HepG2 (cell line): ENCODE data around the gene ANKLE1. TPM values are rescaled to one million over a fixed set of nuclear protein-coding genes. Genes with fewer than 3 reads are reported as not detected.

Experiments
- DNMT1 ChIP-seq: sonication (generic); formaldehyde crosslinking; IDR thresholded peaks from 2 replicates; pipeline ENCODE4 v1.5.1; 2020; ENCODE audit warnings: mild to moderate bottlenecking, missing genetic modification reagents
- HNRNPLL ChIP-seq: fragments of 200-400 bp; formaldehyde crosslinking; IDR thresholded peaks from 2 replicates; pipeline ENCODE4 v1.6.1; 2017; ENCODE audit warnings: mild to moderate bottlenecking, low read depth, low read length; ENCODE audit not compliant: poor library complexity, severe bottlenecking
- KDM5A ChIP-seq: fragments of 200-600 bp; sonication (generic); IDR thresholded peaks from 2 replicates; pipeline ENCODE4 v1.7.0; 2018; ENCODE audit warnings: antibody characterized with exemption, mild to moderate bottlenecking, low read length, borderline replicate concordance
- KLF11 ChIP-seq: IDR thresholded peaks from 2 replicates; pipeline ENCODE4 v1.6.1; 2016; ENCODE audit warnings: missing compliant biosample characterization
- MAFK ChIP-seq, 2 experiments: IDR thresholded peaks in 1 of 2; conservative IDR thresholded peaks in 1 of 2; 2 replicates each; pipeline ENCODE4 v1.6.1; 2011; ENCODE audit warnings: improper control_type of control experiment in 2 of 2, low read length in 2 of 2
- REL ChIP-seq: sonication (generic); formaldehyde crosslinking; conservative IDR thresholded peaks from 2 replicates; pipeline ENCODE4 v1.8.0; 2022; ENCODE audit warnings: mild to moderate bottlenecking, missing genetic modification reagents, moderate library complexity
- RFX1 ChIP-seq: fragments of 450-650 bp; IDR thresholded peaks from 2 replicates; pipeline ENCODE4 v1.6.1; 2017
- SRSF1 ChIP-seq: fragments of 200-400 bp; formaldehyde crosslinking; optimal IDR thresholded peaks from 2 replicates; pipeline ENCODE3; 2017; ENCODE audit warnings: mild to moderate bottlenecking, low read depth, low read length, moderate library complexity
- SYNCRIP ChIP-seq: fragments of 200-400 bp; formaldehyde crosslinking; IDR thresholded peaks from 2 replicates; pipeline ENCODE4 v1.6.1; 2018; ENCODE audit warnings: mild to moderate bottlenecking, low read depth, low read length; ENCODE audit not compliant: insufficient read depth
- TCF7L2 ChIP-seq: IDR thresholded peaks from 2 replicates; pipeline ENCODE4 v1.6.1; 2011; ENCODE audit warnings: mild to moderate bottlenecking, low read depth, low read length, moderate library complexity
- ZBTB21 ChIP-seq: sonication (generic); formaldehyde crosslinking; IDR thresholded peaks from 2 replicates; pipeline ENCODE4 v1.4.0; 2020; ENCODE audit warnings: missing genetic modification reagents
- ZC3H4 ChIP-seq: sonication (generic); formaldehyde crosslinking; IDR thresholded peaks from 2 replicates; pipeline ENCODE4 v1.4.0; 2020; ENCODE audit warnings: missing genetic modification reagents, borderline replicate concordance
- ZNF232 ChIP-seq: sonication (generic); formaldehyde crosslinking; IDR thresholded peaks from 2 replicates; pipeline ENCODE4 v1.4.0; 2020; ENCODE audit warnings: missing genetic modification reagents, borderline replicate concordance
- ZNF430 ChIP-seq: sonication (generic); formaldehyde crosslinking; IDR thresholded peaks from 2 replicates; pipeline ENCODE4 v1.9.0; 2021; ENCODE audit warnings: mild to moderate bottlenecking, missing genetic modification reagents
- ZNF552 ChIP-seq: sonication (generic); formaldehyde crosslinking; IDR thresholded peaks from 2 replicates; pipeline ENCODE4 v1.9.0; 2022; ENCODE audit warnings: missing genetic modification reagents, mild to moderate bottlenecking, borderline replicate concordance
- ZNF558 ChIP-seq: sonication (generic); formaldehyde crosslinking; IDR thresholded peaks from 2 replicates; pipeline ENCODE4 v1.9.0; 2022; ENCODE audit warnings: mild to moderate bottlenecking, missing genetic modification reagents, borderline replicate concordance
- ZNF619 ChIP-seq: sonication (generic); formaldehyde crosslinking; IDR thresholded peaks from 2 replicates; pipeline ENCODE4 v1.4.0; 2020; ENCODE audit warnings: mild to moderate bottlenecking, missing genetic modification reagents
- ZNF703 ChIP-seq: sonication (generic); formaldehyde crosslinking; IDR thresholded peaks from 2 replicates; pipeline ENCODE4 v1.5.1; 2020; ENCODE audit warnings: missing genetic modification reagents, mild to moderate bottlenecking, moderate library complexity, borderline replicate concordance
- polyA plus RNA-seq, 8 experiments: library from polyadenylated mRNA; depleted of rRNA in 3 of 8; stranded (reverse) in 7 of 8; unstranded in 1 of 8; fragments of >200 nt; fragmentation: Illumina TruSeq in 4 of 8; extraction: Trizol in 4 of 8; gene quantifications; 2 replicates each; pipeline versions ENCODE4 v1.2.1 to v1.2.3, GENCODE V29; 2011 to 2016; ENCODE audit warnings: low read depth in 4 of 8, missing spikeins in 1 of 8, mixed read lengths in 1 of 8; ENCODE audit not compliant: insufficient read depth in 1 of 8
- total RNA-seq, 5 experiments: library from RNA; depleted of rRNA; stranded (reverse); fragments of >200 nt; fragmentation: Illumina TruSeq; extraction: Trizol; gene quantifications; 2 replicates each; pipeline ENCODE4 v1.2.3, GENCODE V29; 2016; ENCODE audit warnings: low read depth in 1 of 5
- TF ChIP-seq, protein P1 (sequence below), 2 experiments: fragments of 450-650 bp in 1 of 2; sonication (generic) in 1 of 2; formaldehyde crosslinking in 1 of 2; IDR thresholded peaks; 2 replicates each; pipeline versions ENCODE4 v1.6.1 to v1.8.0; 2016 to 2022; ENCODE audit warnings: antibody characterized with exemption in 1 of 2, mild to moderate bottlenecking in 1 of 2, missing genetic modification reagents in 1 of 2

The ANKLE1 gene
- total and polyA plus RNA-seq, 2 of the 13 experiments (the other 11 are each of a cell fraction or from before 2014, with no cell fraction given) = 0.69 to 1.5 TPM

DNA sequence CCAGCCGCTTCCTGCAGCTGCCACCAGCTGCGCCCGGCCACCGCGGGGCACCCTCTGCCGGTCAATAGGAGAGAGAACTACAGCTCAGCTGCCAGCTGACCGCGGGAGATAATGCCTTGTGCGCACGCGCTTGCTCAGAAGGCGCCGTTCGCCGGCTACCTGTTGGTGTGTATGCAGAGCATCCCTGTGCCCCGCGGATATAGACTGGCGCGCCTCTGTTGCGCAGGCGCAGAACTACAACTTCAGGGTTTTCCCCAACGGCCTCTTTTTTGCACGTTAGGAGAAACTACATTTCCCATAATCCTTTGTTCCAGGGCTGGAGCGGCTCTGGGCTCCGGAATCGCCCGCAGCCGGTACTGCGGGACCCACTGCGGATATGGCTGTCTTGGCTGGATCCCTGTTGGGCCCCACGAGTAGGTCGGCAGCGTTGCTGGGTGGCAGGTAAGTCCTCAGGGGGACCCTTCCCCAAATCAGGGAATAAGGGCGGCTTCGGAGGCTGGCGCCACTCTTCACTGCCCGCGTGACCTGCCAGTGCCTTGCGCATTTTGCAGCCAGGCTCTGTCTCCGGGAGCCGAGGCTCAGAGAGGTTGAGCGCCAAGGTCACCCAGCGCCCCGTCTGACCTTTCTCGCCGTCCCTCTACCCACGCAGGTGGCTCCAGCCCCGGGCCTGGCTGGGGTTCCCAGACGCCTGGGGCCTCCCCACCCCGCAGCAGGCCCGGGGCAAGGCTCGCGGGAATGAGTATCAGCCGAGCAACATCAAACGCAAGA lies 24.0 kb downstream of the ANKLE1 start, which contains the start of gene MRPL34 (continued):
- TF ChIP-seq, protein P1, sequence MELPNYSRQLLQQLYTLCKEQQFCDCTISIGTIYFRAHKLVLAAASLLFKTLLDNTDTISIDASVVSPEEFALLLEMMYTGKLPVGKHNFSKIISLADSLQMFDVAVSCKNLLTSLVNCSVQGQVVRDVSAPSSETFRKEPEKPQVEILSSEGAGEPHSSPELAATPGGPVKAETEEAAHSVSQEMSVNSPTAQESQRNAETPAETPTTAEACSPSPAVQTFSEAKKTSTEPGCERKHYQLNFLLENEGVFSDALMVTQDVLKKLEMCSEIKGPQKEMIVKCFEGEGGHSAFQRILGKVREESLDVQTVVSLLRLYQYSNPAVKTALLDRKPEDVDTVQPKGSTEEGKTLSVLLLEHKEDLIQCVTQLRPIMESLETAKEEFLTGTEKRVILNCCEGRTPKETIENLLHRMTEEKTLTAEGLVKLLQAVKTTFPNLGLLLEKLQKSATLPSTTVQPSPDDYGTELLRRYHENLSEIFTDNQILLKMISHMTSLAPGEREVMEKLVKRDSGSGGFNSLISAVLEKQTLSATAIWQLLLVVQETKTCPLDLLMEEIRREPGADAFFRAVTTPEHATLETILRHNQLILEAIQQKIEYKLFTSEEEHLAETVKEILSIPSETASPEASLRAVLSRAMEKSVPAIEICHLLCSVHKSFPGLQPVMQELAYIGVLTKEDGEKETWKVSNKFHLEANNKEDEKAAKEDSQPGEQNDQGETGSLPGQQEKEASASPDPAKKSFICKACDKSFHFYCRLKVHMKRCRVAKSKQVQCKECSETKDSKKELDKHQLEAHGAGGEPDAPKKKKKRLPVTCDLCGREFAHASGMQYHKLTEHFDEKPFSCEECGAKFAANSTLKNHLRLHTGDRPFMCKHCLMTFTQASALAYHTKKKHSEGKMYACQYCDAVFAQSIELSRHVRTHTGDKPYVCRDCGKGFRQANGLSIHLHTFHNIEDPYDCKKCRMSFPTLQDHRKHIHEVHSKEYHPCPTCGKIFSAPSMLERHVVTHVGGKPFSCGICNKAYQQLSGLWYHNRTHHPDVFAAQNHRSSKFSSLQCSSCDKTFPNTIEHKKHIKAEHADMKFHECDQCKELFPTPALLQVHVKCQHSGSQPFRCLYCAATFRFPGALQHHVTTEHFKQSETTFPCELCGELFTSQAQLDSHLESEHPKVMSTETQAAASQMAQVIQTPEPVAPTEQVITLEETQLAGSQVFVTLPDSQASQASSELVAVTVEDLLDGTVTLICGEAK (IDR thresholded peaks at IDR 0.05) = no peak
- TF ChIP-seq, protein P1 (CRISPR knock-in tag; IDR thresholded peaks at IDR 0.05) = no peak; the same call in 1 of the 2 replicates
- no peak for TF ChIP-seq ZNF558 (CRISPR knock-in tag)
- TF ChIP-seq ZC3H4 (CRISPR knock-in tag) = no peak
- no peak for TF ChIP-seq RFX1
- TF ChIP-seq ZNF619 = 0 out of 2 replicates have a peak, but pooled peaks have one; percentile 22
- TF ChIP-seq HNRNPLL = peak; percentile 78
- TF ChIP-seq SYNCRIP = no peak
- TF ChIP-seq TCF7L2 = no peak
- TF ChIP-seq ZNF703 (CRISPR knock-in tag) = no peak
- no peak for TF ChIP-seq REL (CRISPR knock-in tag)
- TF ChIP-seq ZBTB21 (CRISPR knock-in tag) = no peak
- TF ChIP-seq MAFK (conservative IDR thresholded peaks at IDR 0.05 in 1 of 2, IDR thresholded peaks at IDR 0.05 in 1 of 2; ENCODE audit: low read length in 2 of 2) = no peak
- no peak; the same call in 1 of the 2 replicates for TF ChIP-seq ZNF430 (CRISPR knock-in tag)
- peak; percentile 88; the same call in 1 of the 2 replicates for TF ChIP-seq KDM5A
- no peak for TF ChIP-seq SRSF1
- TF ChIP-seq ZNF232 (CRISPR knock-in tag) = peak; percentile 47; the same call in 1 of the 2 replicates
- TF ChIP-seq KLF11 (CRISPR knock-in tag) = no peak
- TF ChIP-seq DNMT1 = no peak
- no peak for TF ChIP-seq ZNF552
